HG02610 (cell line): ENCODE results near the gene YY1.
A peak's percentile ranks its signal among the peaks of the same experiment; 100 is the strongest.

ENCODE experiments used
- ATAC-seq: cut with Tn5 transposase; IDR thresholded peaks from one replicate; pipeline ENCODE4 v1.9.1; 2021; ENCODE audit warnings: mild to moderate bottlenecking, moderate library complexity; ENCODE audit not compliant: unreplicated experiment

The YY1 gene

GRCh38 chr14:100240668-100241032, 1.7 kb downstream of the YY1 start:
- no peak for ATAC-seq

GRCh38 chr14:100241279-100241678, 2.3 kb downstream of the YY1 start:
- ATAC-seq = no peak

GRCh38 chr14:100243020-100243419, 4.1 kb downstream of the YY1 start:
- no peak for ATAC-seq

- ATAC-seq = no peak
Observed at GRCh38 chr14:100246809-100247428, 8.0 kb downstream of the YY1 start.

GRCh38 chr14:100250732-100251465, 12.0 kb downstream of the YY1 start:
- ATAC-seq = no peak

- ATAC-seq = no peak
Observed at GRCh38 chr14:100252684-100253083, 13.7 kb downstream of the YY1 start.

GRCh38 chr14:100256339-100256895, 17.5 kb downstream of the YY1 start:
- peak; percentile 83 for ATAC-seq

GRCh38 chr14:100261621-100262020, 22.7 kb downstream of the YY1 start:
- no peak for ATAC-seq

- ATAC-seq = no peak
Observed at GRCh38 chr14:100262545-100262944, 23.6 kb downstream of the YY1 start.

GRCh38 chr14:100263141-100263540, 24.2 kb downstream of the YY1 start:
- ATAC-seq = no peak

GRCh38 chr14:100267990-100268389, 29.0 kb downstream of the YY1 start:
- no peak for ATAC-seq

- no peak for ATAC-seq
Observed at GRCh38 chr14:100268591-100269207, 29.8 kb downstream of the YY1 start.

- no peak for ATAC-seq
Observed at GRCh38 chr14:100271247-100271939, 32.4 kb downstream of the YY1 start.

- no peak for ATAC-seq
Observed at GRCh38 chr14:100274250-100274649, 35.3 kb downstream of the YY1 start.

- ATAC-seq = no peak
Observed at GRCh38 chr14:100275214-100275613, 36.3 kb downstream of the YY1 start.

- no peak for ATAC-seq
Observed at GRCh38 chr14:100278702-100279101, 39.8 kb downstream of the YY1 start.

GRCh38 chr14:100279133-100279532, 40.2 kb downstream of the YY1 start:
- no peak for ATAC-seq

GRCh38 chr14:100279563-100279962, 40.6 kb downstream of the YY1 start:
- no peak for ATAC-seq

- no peak for ATAC-seq
Observed at GRCh38 chr14:100281286-100282082, 42.5 kb downstream of the YY1 start.

GRCh38 chr14:100282083-100282350, 43.1 kb downstream of the YY1 start:
- ATAC-seq = no peak
